NCI-H345 (cell line): ENCODE data around the gene SSBP4.
"Not testable (repeated sequence)": the region's sequence is repeated elsewhere in the genome, so short reads cannot be mapped to it uniquely, and the experiment has no call there.

Experiments used
- DNase-seq: peaks from one replicate; lab custom pipeline; 2025; lab: John Stamatoyannopoulos, UW

Gene SSBP4

GRCh38 chr19:18393836-18394235, 25.4 kb upstream of the SSBP4 start:
- DNase-seq = no peak

GRCh38 chr19:18396471-18397241, 22.5 kb upstream of the SSBP4 start:
- DNase-seq = no peak

- no peak for DNase-seq
These were observed 21.7 kb upstream of the SSBP4 start, which contains the start of gene LRRC25 for GRCh38 chr19:18397242-18398202. Gene LRRC25 (minus strand): TSS chr19:18397622. CDS start chr19:18396963, 659 bp downstream.

- no peak for DNase-seq
These were observed 20.2 kb upstream of the SSBP4 start for GRCh38 chr19:18399008-18399407.

- DNase-seq = no peak
These were observed 17.6 kb upstream of the SSBP4 start for GRCh38 chr19:18401580-18402112.

GRCh38 chr19:18402455-18403248, 16.5 kb upstream of the SSBP4 start:
- DNase-seq = not testable (repeated sequence)

- DNase-seq = not testable (repeated sequence)
These were observed 13.4 kb upstream of the SSBP4 start for GRCh38 chr19:18405754-18406153.

GRCh38 chr19:18406749-18407148, 12.4 kb upstream of the SSBP4 start:
- no peak for DNase-seq

- DNase-seq = no peak
These were observed 11.1 kb upstream of the SSBP4 start for GRCh38 chr19:18408053-18408476.

GRCh38 chr19:18412610-18413239, 6.5 kb upstream of the SSBP4 start:
- DNase-seq = no peak

- DNase-seq = no peak
These were observed 4.6 kb upstream of the SSBP4 start for GRCh38 chr19:18414504-18415177.

- DNase-seq = no peak
These were observed 3.9 kb upstream of the SSBP4 start for GRCh38 chr19:18415178-18415867.

GRCh38 chr19:18416778-18417249, 2.4 kb upstream of the SSBP4 start:
- peak; percentile 68 for DNase-seq

- DNase-seq = peak; percentile 72
These were observed 1.8 kb upstream of the SSBP4 start for GRCh38 chr19:18417250-18418028.

GRCh38 chr19:18418029-18418482, 1.1 kb upstream of the SSBP4 start:
- no peak for DNase-seq

- peak; percentile 39 for DNase-seq
These were observed 559 bp upstream of the SSBP4 start for GRCh38 chr19:18418483-18419194.

GRCh38 chr19:18419699-18420460, 682 bp downstream of the SSBP4 start:
- no peak for DNase-seq
